Measurements from ENCODE around the gene OAS3.

The OAS3 gene

DNA sequence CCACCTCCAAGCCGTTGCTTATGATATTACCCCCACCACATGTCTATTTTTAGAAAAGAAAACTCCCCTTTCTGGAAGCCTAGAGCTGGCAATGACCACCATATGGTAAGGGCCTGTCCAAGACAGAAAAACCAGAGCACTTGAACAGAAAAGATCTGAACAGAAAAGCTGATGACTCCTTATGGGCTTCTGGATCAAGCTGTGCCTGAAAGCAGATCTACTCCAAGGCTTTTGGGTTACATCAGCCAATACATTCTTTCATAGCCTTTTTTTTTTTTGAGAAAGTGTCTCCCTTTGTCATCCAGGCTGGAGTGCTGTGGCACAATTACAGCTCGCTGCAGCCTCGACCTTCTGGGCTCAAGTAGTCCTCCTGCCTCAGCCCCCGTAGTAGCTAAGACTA is 23.3 kb downstream of the OAS3 start:
- DNase-seq: no peak

DNA sequence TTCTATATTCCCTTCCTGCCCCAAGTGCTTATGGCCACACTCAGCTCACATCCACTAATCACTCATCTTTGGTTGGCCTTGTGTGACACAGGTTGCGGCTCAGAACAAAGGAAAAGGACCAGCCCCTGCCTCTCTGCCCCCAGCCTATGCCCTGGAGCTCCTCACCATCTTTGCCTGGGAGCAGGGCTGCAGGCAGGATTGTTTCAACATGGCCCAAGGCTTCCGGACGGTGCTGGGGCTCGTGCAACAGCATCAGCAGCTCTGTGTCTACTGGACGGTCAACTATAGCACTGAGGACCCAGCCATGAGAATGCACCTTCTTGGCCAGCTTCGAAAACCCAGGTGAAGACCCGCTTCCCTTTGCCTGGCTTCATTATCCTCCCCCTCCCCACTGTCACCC is 24.3 kb downstream of the OAS3 start:
- DNase-seq: no peak

DNA sequence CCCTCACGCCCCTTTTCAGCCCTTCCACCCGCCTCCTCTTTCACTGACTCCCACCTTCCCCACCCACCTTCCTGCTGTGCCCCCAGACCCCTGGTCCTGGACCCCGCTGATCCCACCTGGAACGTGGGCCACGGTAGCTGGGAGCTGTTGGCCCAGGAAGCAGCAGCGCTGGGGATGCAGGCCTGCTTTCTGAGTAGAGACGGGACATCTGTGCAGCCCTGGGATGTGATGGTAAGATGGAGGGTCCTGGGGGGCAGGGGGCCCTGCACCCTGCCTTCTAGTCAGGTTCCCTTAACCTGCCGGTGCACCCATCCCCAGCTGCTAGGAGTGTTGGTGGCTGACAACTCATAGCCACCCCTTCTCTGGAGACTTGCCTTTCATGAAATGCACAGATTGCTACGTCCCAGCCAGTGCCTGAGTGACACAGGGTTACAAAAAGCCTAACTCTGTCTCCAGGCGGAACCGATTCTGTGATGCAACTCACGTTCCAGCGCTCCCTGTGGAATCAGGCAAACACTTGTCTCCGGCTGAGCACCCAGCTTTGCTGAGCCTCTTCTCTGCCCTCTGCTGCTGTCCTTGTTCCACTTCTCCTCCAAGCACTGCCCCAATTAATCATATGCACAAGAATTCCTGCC is 25.1 kb downstream of the OAS3 start:
- no peak for DNase-seq

DNA sequence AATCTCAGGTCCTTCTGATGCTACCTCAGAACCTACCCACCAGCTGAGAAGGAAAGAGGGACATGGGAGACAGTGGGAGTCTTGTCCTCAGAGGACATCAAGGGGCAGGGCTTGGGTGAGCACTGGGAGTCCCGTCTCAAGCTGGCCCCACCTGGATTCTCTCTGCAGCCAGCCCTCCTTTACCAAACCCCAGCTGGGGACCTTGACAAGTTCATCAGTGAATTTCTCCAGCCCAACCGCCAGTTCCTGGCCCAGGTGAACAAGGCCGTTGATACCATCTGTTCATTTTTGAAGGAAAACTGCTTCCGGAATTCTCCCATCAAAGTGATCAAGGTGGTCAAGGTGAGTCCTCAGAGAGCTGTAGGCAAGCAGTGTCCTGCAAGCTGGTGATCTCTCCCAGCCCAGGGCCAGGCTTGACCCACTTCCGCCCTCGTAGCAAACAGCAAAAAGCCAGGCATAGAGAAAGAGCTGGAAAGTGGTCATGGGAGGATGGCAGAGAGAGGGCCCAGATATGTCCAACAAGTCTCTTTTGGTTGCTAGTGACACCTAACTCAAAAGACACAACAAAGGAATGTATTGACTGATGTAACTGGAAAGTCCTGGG is 25.9 kb downstream of the OAS3 start:
- DNase-seq: no peak

DNA sequence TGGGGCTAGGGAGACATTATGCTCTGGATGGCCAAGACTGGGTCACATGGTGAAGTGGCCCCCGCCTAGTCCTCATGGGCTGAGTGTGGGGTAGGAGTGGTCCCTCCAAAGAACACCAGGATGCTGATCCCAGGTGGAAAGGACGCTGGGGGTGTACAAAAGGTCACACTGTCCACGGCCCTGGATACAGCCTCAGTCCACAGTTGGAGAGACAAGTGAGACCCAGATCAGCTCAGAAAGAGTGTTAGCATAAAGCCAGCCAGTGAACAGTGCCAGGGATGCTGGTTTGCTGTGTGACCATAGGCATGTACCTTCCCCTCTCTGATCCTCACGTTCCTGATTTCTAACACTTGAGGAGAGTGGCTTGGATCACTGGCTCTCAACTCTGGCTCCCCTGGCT is 26.6 kb downstream of the OAS3 start:
- DNase-seq: no peak

DNA sequence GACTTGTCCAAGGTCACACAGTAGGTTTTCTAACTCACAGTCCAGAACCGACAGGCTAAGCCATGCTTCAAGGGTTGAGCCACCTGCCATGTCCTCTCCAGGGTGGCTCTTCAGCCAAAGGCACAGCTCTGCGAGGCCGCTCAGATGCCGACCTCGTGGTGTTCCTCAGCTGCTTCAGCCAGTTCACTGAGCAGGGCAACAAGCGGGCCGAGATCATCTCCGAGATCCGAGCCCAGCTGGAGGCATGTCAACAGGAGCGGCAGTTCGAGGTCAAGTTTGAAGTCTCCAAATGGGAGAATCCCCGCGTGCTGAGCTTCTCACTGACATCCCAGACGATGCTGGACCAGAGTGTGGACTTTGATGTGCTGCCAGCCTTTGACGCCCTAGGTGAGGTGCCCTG is 27.4 kb downstream of the OAS3 start:
- no peak for DNase-seq

DNA sequence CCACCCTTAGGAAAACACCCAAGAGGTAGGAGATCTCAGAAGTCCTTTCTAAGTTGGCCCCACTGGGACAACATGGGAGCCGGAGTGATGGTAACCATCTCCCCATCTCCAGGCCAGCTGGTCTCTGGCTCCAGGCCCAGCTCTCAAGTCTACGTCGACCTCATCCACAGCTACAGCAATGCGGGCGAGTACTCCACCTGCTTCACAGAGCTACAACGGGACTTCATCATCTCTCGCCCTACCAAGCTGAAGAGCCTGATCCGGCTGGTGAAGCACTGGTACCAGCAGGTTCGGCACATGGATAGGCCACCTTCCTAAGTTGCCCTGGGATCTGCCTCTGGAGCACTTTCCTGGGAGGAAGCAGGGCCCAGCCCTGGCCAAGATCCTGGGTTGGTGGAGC is 29.0 kb downstream of the OAS3 start:
- DNase-seq: no peak

DNA sequence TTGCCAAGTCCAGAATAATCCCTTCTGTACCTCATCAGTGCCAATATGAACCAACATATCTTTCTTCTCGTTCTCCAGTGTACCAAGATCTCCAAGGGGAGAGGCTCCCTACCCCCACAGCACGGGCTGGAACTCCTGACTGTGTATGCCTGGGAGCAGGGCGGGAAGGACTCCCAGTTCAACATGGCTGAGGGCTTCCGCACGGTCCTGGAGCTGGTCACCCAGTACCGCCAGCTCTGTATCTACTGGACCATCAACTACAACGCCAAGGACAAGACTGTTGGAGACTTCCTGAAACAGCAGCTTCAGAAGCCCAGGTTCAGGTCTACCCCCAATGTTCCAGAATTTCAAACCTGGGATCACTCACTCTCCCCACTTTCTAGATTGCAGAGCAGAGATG is 29.6 kb downstream of the OAS3 start:
- no peak for DNase-seq

DNA sequence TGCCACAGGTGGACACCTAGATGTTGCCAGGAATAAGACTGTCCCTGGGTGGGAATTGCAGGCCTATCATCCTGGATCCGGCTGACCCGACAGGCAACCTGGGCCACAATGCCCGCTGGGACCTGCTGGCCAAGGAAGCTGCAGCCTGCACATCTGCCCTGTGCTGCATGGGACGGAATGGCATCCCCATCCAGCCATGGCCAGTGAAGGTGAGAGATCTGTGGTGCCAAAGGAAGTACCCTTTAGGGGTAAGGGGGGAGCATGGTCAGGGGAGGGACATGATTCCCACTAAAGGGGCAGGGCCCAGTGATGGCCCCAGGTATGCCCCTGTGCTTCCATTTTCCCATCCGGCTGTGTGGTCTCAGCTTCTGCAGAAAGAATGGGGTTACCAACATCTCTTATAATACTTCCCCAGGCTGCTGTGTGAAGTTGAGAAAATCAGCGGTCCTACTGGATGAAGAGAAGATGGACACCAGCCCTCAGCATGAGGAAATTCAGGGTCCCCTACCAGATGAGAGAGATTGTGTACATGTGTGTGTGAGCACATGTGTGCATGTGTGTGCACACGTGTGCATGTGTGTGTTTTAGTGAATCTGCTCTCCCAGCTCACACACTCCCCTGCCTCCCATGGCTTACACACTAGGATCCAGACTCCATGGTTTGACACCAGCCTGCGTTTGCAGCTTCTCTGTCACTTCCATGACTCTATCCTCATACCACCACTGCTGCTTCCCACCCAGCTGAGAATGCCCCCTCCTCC is 31.5 kb downstream of the OAS3 start:
- no peak for DNase-seq

DNA sequence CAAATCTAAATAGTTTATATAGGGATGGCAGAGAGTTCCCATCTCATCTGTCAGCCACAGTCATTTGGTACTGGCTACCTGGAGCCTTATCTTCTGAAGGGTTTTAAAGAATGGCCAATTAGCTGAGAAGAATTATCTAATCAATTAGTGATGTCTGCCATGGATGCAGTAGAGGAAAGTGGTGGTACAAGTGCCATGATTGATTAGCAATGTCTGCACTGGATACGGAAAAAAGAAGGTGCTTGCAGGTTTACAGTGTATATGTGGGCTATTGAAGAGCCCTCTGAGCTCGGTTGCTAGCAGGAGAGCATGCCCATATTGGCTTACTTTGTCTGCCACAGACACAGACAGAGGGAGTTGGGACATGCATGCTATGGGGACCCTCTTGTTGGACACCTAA is 32.1 kb downstream of the OAS3 start:
- no peak for DNase-seq

DNA sequence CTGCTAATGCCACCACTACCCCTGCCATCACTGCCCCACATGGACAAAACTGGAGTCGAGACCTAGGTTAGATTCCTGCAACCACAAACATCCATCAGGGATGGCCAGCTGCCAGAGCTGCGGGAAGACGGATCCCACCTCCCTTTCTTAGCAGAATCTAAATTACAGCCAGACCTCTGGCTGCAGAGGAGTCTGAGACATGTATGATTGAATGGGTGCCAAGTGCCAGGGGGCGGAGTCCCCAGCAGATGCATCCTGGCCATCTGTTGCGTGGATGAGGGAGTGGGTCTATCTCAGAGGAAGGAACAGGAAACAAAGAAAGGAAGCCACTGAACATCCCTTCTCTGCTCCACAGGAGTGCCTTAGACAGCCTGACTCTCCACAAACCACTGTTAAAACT is 33.0 kb downstream of the OAS3 start:
- DNase-seq: no peak

DNA sequence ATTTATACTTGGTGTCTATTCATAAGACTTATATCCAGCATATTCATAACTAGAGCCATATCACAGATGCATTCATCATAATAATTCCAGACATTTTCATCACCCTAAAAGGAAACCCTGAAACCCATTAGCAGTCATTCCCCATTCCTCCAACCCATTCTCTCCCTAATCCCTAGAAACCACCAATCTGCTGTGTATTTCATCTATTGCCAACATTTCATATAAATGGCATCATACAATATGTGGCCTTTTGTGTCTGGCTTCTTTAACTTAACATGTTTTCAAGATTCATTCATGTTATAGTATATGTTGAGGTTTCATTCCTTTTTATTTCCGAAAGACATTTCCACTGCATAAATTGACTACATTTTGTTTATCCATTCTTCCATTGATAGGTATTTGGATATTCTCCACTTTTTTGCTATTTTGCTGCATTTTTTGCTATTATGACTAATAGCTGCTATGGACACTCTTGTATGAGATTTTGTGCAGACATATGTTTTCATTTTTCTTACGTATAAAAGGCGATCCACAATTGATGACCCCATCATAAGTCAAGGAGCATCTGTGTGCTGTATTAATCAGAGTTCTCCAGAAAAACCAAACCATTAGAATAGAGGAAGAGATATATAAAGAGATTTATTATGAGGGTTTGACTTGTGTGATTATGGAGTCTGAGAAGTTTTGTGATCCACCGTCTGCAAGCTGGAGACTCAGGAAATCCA is 34.9 kb downstream of the OAS3 start:
- DNase-seq: no peak

DNA sequence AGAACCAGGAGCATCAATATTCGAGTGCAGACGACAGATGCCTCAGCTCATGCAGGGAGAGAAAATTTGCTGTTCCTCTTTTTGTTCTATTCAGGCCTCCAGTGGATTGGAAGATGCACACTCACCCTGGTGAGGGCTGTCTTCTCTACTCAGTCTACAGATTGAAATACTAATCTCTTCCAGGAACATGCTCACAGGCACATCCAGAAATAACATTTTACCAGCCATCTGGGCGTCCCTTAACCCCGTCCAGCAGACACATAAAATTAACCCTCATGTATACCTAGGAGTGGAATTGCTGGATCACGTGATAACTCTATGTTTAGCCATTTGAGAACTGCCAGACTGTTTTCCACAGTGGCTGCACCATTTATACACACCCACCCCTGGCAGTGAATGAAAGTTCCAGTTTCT is 35.6 kb downstream of the OAS3 start:
- no peak for DNase-seq

DNA sequence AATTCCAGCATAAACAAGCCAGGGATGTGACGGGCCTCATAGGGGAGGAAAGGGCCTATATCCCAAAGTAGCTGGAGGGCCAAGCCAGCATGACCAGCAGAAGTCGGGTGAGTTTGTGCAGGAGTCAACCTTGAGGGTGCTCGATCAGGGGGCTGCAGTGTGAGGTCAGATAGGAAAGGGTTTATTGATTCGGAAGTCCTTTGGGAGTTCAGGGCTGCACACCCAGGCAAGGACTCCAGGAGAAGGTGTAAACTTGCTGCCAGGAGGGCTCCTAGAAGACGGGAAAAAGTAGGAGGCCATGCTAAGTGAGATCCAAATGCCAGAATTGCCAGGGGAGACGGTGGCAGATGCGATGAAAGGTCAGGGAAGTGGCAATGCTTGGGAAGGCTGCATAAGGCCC is 36.6 kb downstream of the OAS3 start:
- no peak for DNase-seq

DNA sequence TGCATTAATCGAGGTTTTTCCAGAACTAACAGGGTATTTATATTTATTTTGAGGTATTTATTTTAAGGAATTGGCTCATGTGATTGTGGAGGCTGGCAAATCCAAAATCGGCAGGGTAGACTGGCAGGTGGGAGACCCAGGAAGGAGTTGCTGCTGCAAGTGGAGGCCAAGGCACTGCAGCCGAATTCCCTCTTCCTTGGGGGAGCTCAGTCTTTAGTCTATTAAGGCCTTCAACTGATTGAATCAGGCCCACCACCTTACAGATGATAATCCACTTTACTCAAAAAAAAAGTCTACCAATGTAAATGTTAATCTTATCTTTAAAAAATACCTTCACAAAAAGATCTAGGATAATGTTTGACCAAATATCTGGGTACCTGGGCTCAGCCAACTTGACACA is 38.9 kb downstream of the OAS3 start:
- no peak for DNase-seq

DNA sequence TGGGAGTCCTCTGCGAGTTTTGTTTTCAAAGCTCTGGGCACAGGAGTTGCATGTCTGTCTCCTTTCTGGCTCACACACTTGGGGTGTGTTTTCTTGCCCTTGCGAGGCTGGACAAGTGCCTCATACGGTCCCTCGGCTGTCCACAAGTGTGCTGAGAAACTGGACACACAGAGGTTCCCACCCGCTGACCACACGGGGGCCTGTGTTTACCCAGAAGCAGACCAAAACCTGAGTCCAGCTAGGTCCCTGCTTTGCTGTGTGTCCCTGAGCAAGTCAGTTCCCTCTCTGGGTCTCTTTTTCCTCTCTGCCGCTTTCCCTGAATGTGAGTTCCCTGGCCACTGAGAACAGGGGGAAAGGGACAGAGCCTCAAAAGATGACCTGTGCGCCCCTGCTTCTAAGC is 39.4 kb downstream of the OAS3 start:
- no peak for DNase-seq

DNA sequence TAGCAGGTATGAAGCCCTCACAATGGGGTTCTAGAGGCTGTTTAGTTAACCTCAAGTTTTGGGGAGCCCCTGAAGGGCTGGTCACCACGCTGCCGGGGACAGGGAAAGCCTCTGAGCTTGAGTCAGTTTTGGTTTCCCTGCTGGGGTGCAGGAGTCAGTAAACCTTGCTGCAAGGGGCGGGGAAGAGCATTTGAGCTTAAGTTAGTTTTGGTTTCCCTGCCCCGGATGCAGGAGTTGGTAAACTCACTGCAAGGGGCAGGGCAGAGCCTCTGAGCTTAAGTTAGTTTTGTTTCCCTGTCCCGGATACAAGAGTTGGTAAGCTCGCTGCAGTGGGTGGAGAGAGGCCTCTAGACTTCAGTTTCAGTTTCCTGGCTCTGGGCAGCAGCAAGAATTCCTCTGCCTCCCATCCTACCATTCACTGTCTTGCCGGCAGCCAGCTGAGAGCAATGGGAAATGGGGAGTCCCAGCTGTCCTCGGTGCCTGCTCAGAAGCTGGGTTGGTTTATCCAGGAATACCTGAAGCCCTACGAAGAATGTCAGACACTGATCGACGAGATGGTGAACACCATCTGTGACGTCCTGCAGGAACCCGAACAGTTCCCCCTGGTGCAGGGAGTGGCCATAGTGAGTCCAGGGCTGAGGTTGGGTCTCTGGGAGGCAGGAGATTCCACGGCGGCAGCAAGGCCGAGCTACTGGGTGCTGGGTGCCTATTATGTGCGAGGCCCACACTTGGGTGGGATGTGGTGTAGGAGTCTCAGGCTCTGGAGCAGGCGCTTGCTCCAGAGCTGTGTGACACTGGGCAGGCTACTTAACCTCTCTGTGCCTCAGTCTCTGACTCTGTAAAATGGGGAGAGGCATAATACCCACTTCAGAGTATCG is 40.1 kb downstream of the OAS3 start, which contains the start of gene OAS2:
Gene OAS2 (plus strand): TSS at position 357 of the 878 bp plus-strand sequence. CDS start 90 bp downstream, at position 447.
- peak; percentile 72 to 82 for DNase-seq

DNA sequence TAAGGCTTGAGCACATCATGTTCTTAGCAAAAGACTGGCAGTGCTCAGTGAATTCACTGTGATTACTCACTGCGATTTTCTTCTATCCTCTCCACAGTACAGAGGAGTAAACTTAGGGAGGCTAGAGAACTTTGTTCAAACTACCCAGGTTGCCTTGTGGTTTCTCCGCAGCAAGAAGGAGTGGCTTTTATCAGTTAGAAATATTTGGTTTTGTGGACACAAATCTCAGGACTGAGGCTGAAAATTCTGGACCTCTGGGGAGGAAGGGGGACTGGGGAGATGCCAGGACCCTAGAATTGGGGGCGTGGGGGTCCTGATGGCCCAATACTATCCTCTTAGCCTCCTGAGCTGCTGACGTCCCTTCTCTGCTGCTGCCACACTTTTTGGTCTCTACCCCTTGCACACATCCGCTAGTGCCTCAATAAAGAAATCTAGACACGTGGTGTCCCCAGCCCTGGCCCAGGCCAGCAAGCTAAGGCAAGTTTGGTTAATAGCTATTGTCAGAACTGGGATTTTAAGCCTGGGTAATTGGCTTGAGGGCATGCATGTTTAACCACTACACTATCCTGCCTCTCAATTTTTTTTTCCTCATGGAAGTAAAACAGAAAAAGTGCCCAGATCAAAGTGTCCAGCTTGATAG is 40.9 kb downstream of the OAS3 start:
- DNase-seq: peak; percentile 48 to 58

DNA sequence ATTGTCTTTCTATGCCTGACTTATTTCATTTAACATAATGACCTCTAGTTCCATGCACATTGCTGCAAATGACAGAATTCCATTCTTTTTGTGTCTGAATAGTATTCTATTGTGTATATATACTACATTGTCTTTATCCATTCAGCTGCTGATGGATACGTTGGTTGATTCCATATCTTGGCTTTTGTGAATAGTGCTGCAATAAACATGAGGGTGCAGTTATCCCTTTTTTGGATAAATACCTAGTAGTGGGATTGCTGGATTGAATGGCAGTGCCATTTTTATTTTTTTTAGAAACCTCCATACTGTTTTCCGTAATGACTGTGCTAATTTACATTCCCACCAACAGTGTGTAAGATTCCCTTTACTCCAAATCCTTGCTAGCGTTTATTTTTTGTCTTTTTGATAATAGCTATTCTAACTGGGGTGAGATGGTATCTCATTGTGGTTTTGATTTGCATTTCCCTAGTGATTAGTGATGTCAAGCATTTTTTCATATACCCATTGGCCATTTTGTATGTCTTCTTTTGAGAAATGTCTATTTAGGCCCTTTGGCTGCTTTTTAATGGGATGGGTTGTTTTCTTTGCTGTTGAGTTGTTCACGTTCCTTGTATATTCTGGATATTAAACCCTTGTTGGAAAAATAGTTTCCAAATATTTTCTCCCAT is 42.4 kb downstream of the OAS3 start:
- DNase-seq: no peak

DNA sequence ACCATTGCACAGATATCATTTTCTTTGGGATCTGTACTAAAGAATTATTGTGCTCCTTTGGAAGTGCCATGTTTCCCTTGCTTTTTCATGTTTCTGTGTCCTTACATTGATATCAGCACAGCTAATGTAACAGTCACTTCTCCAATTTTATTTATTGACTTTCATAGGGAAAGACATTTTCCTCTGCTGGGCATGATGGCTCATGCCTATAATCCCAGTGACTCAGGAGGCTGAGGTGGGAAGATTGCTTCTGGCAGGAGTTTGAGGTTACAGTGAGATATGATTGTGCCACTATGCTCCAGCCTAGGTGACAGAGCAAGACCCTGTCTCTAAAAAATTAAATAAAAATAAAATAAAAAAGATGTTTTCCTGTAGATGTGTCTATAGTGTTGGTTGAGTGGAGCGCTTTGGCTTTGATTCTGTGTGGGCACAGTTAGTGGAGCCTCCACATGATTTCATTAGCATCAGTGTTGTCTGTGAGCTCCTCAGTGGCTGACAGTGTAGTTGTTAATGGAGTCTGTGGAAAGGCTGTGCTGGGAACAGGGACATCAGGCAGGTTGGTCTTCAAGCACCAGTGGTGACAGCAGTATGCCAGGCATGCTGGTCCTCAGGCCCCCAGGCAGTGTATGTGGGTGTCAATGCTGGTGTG is 47.5 kb downstream of the OAS3 start:
- no peak for DNase-seq

DNA sequence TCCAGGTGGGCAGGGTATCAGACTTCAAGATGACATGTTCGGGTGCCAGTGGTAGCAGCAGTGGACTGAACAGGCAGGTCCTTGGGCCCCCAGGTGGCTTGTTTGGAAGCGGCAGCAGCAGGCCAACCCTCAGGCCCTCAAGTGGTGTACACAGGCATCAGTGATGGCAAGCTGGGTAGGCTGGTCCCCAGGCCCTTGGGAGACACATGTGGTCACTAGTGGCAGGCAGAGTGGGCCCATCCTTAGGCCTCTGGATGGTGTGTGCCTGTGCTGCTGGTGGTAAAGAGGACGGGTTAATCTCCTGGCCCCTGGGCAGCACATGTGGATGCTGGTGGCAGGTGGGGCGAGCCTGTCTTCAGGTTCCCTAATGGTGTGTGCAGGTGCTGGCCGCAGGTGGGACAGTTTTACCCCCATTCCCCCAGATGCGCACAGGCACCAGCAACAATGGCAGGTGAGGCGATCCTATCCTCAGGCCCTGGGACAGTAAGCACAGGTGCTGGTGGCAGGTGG is 48.1 kb downstream of the OAS3 start:
- DNase-seq: no peak
